WERI-Rb-1 (cell line): Measurements from ENCODE around the gene ADAM12.

ENCODE experiments used
- DNase-seq: peaks from one replicate; pipeline ENCODE4 v3.0.0-alpha.2; 2020
- H3K27ac ChIP-seq: fragments of 250-450 bp; sonication (Bioruptor Pico); 2 replicates; pipeline ENCODE4 v1.5.1; 2020; ENCODE audit warnings: mild to moderate bottlenecking, moderate library complexity
- H3K27me3 ChIP-seq: fragments of 250-450 bp; sonication (Bioruptor Pico); 2 replicates; pipeline ENCODE4 v1.5.1; 2021; ENCODE audit warnings: mild to moderate bottlenecking, low read depth, moderate library complexity; ENCODE audit not compliant: insufficient read depth, severe bottlenecking
- H3K36me3 ChIP-seq: fragments of 250-450 bp; sonication (Bioruptor Pico); 2 replicates; pipeline ENCODE4 v1.5.1; 2020; ENCODE audit warnings: mild to moderate bottlenecking, moderate library complexity
- H3K4me3 ChIP-seq: 2 replicates; pipeline ENCODE4 v1.5.1; 2011; ENCODE audit warnings: low read depth, mild to moderate bottlenecking, control low read depth, low read length
- H3K9me3 ChIP-seq: fragments of 250-450 bp; sonication (Bioruptor Pico); 2 replicates; pipeline ENCODE4 v1.5.1; 2021; ENCODE audit warnings: mild to moderate bottlenecking, moderate library complexity; ENCODE audit not compliant: severe bottlenecking
- CTCF ChIP-seq: IDR thresholded peaks from 2 replicates; pipeline ENCODE4 v1.5.1; 2011; ENCODE audit warnings: low read depth, mild to moderate bottlenecking, control low read depth, inconsistent platforms, low read length

Gene ADAM12

DNA sequence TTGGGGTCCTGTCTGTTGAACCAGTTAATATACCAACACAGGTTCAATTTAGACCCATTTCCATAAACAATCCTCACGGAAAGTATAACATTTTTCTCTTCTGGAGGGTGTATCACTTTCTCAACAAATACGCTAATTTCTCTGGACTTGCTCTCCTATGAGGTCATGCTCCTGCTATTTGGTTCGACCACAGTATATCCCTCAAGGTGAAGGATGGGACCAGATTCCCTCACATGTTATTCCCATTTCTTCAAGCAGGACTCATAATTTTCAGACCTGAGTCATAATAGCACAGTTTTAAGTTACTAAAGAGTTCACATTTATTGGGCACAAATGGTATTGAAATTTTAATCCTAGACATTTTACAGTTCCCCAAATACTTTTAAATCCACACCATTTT lies 57.2 kb downstream of the ADAM12 start:
- no peak for DNase-seq
- Histone ChIP-seq H3K9me3 (no peaks in the 10 kb centered on the region), H3K27me3 (no peaks in the 10 kb centered on the region), H3K36me3 (no peaks in the 10 kb centered on the region), H3K27ac (no peak overlapping the region), H3K4me3 (no peak overlapping the region)
- no peak for TF ChIP-seq CTCF

GRCh38 chr10:126324826-126325225 lies 63.5 kb downstream of the ADAM12 start:
- no peak for DNase-seq
- Histone ChIP-seq H3K27ac (no peak overlapping the region), H3K9me3 (no peaks in the 10 kb centered on the region), H3K36me3 (no peaks in the 10 kb centered on the region), H3K27me3 (no peaks in the 10 kb centered on the region), H3K4me3 (no peak overlapping the region)
- TF ChIP-seq CTCF = no peak

- Histone ChIP-seq H3K4me3 (no peak overlapping the region), H3K9me3 (no peaks in the 10 kb centered on the region), H3K27me3 (no peaks in the 10 kb centered on the region), H3K36me3 (no peaks in the 10 kb centered on the region), H3K27ac (no peak overlapping the region)
- DNase-seq = no peak
- no peak for TF ChIP-seq CTCF
Observed at GRCh38 chr10:126321440-126321839, 66.8 kb downstream of the ADAM12 start.

DNA sequence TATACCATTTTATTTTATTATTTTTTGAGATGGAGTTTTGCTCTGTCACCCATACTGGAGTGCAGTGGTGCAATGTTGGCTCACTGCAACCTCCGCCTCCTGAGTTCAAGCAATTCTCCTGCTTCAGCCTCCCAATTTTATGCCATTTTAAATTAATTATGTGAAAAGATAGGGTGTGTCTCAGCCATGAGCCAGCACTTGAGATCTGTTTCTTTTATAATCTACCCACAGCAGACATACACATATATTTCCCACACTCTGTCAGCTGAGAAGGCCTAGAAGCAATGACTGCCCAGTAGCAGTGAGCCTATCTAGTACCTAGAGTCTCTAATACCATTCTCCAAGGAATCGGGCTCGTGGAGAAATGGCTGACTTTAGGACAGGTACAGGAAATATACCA lies 70.5 kb downstream of the ADAM12 start:
- TF ChIP-seq CTCF = no peak
- Histone ChIP-seq H3K36me3 (no peaks in the 10 kb centered on the region), H3K9me3 (no peaks in the 10 kb centered on the region), H3K4me3 (no peak overlapping the region), H3K27me3 (no peaks in the 10 kb centered on the region), H3K27ac (no peak overlapping the region)
- no peak for DNase-seq

DNA sequence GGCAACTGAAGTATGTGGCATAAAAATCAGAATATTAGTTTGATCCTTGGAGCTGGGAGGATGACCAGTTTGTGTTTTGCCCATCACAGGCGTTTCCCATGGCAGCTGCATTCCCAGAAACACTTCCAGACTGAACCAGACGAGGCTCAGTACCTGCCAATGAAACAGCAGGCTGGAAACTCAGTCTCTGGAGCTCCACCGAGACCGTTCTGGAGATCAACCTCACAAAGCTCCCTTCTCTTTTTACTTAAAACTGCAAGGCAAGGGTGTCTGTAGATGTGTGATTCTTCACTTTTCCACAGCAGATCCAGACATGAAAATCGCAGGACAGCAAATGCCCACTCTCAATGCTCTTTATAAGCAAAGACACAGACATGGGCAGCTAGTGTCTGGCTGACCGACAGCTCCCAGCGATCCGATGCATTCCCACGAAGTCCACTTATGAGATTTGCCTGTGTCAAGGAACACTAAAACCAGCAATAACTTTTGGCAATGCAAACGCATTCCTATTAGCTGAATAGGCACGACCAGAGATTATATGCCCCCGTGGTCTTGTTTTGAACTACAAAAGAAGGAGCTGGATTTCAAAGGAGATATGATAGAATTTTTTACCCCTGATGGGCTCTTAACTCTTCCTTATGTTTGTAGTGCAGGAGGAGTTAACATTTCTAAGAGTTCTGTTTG lies 72.6 kb downstream of the ADAM12 start:
- no peak for TF ChIP-seq CTCF
- DNase-seq = no peak
- Histone ChIP-seq H3K27me3 (no peaks in the 10 kb centered on the region), H3K36me3 (no peaks in the 10 kb centered on the region), H3K9me3 (no peaks in the 10 kb centered on the region), H3K4me3 (no peak overlapping the region), H3K27ac (no peak overlapping the region)
